ENCODE data around the gene PTPRO.

The PTPRO gene

DNA sequence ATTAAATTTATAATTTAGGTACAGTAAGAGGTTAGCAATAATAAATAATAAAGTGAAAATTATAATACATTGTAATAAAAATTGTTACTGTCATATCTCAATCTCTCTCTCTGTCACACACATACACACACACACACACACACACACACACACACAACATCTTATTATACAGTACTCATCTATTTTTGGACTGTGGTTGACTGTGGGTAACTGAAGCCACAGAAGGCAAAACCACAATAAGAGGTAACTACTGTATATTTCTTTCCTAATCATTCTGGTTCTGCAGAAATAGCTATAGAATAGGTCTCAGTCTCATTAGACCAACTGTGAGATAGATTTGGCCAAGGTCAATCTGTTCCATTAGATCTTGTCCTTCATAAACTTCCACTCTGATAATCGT lies 33.1 kb upstream of the PTPRO start:
- DNase-seq (ENCODE audit: extremely low read depth, low read depth): no peak
- TF ChIP-seq, protein P1, sequence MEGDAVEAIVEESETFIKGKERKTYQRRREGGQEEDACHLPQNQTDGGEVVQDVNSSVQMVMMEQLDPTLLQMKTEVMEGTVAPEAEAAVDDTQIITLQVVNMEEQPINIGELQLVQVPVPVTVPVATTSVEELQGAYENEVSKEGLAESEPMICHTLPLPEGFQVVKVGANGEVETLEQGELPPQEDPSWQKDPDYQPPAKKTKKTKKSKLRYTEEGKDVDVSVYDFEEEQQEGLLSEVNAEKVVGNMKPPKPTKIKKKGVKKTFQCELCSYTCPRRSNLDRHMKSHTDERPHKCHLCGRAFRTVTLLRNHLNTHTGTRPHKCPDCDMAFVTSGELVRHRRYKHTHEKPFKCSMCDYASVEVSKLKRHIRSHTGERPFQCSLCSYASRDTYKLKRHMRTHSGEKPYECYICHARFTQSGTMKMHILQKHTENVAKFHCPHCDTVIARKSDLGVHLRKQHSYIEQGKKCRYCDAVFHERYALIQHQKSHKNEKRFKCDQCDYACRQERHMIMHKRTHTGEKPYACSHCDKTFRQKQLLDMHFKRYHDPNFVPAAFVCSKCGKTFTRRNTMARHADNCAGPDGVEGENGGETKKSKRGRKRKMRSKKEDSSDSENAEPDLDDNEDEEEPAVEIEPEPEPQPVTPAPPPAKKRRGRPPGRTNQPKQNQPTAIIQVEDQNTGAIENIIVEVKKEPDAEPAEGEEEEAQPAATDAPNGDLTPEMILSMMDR (IDR thresholded peaks at IDR 0.05; ENCODE audit: low read depth, low read length): no peak

DNA sequence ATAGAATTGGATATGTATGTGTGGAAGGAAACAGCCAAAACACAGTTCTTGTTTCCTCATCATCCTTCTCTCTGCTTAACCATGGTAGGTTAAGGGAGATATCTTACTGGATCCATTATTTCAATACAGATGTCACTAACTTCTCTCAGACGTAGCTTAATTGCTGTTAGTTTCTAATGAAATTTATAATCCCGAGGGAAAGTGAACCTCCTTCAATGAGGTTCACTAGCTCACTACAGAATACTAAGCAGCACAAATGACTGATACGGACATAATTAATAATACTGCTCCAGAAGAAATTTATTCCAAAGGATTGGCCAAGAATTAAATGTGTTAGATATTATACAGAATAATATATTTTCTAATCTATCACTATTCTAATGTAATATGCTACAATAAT lies 28.6 kb upstream of the PTPRO start:
- TF ChIP-seq, protein P1 (IDR thresholded peaks at IDR 0.05; ENCODE audit: low read depth, low read length): no peak
- no peak for DNase-seq (ENCODE audit: extremely low read depth, low read depth)

DNA sequence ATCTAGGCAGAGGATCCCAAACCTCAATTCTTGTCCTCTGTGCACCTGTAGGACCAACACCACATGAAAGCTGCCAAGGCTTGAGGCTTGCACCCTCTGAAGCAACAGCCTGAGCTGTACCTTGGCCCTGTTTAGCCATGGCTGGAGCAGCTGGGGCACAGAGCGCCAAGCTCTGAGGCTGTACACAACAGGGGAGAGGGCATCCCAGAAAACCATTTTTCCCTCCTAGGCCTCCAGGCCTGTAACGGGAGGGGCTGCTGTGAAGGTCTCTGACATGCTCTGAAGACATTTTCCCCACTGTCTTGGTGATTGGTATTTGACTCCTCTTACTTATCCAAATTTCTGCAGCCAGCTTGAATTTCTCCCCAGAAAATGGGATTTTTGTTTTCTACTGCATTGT lies 22.4 kb upstream of the PTPRO start:
- TF ChIP-seq, protein P1 (IDR thresholded peaks at IDR 0.05; ENCODE audit: low read depth, low read length): no peak
- no peak for DNase-seq (ENCODE audit: extremely low read depth, low read depth)

DNA sequence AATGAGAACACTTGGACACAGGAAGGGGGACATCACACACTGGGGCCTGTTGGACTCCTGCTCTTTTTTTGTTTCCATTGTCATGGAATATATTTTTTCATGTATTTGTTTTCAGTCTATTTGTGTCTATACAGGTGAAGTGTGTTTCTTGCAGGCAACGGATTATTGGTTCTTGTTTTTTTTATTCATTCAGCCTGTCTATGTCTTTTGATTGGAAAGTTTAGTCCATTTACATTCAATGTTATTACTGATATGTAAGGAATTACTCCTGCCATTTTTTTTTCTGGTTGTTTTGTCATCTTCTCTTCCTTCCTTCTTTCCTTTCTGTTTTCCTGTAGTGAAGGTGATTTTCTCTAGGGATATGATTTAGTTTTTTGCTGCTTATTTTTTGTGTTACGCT lies 18.0 kb upstream of the PTPRO start:
- TF ChIP-seq, protein P1 (IDR thresholded peaks at IDR 0.05; ENCODE audit: low read depth, low read length): no peak
- no peak for DNase-seq (ENCODE audit: extremely low read depth, low read depth)

DNA sequence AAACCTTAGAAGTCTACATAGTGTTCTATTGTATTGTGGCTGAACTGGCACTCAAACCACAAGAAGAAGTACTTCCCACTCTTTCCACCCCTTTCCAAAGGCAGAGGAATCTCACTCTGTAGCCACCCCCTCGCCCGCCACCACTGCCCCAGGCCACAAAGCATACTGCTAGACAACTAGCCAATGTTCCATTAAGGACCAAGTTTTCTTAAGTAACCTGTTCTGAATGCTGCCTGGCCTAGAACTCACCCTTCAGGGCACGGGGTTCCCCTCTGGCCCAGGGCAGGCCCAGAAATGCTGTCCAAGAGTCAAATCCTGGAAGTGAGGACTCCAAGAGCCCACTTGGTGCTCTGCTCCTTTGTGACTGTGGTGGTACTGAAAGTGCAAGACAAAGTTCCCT lies 15.7 kb upstream of the PTPRO start:
- no peak for DNase-seq (ENCODE audit: extremely low read depth, low read depth)
- TF ChIP-seq, protein P1 (IDR thresholded peaks at IDR 0.05; ENCODE audit: low read depth, low read length): no peak

DNA sequence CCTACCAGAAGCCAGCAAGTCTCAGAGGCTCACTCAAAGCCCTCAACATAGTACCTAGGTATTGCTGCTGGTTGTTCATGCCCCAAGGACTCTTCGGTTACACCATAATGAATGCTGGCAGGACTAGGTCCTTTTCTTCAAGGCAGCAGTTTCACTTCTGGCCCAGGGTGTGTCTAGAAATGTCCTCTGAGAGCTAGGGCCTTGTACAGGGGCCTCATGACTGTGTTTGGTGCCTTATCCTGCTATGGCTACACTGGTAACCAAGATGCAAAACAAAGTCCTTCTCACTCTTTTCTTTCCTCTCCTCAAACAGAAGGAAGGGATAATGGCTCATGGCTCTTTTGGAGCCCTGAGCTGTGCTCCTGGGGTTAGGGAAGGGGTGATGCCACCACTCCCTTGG lies 15.2 kb upstream of the PTPRO start:
- TF ChIP-seq, protein P1 (IDR thresholded peaks at IDR 0.05; ENCODE audit: low read depth, low read length): no peak
- DNase-seq (ENCODE audit: extremely low read depth, low read depth): no peak

DNA sequence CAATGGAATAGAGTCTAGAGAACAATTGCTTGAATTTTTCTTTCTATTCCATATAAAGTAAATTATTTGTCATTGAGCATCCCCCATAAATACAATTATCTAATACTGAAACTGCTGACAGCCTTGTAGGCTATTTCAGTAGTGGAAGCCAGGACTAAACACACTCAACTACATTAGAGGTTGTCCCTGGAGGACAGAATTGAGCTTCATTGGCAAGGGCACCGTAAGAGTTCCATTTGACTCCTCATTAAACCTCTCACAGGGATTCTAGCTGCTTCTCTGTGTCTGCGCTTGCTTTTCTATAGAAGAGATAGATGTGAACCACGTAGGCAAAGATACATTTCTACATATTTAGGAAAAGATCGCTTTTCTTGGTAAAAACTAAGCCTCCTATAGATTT lies 3.5 kb upstream of the PTPRO start:
- TF ChIP-seq, protein P1 (IDR thresholded peaks at IDR 0.05; ENCODE audit: low read depth, low read length): no peak
- DNase-seq (ENCODE audit: extremely low read depth, low read depth): no peak
